BLaER1 (cell line): Measurements from ENCODE around the gene MAP3K5.
"Not testable (repeated sequence)": the region's sequence is repeated elsewhere in the genome, so short reads cannot be mapped to it uniquely, and the experiment has no call there.

Source experiments
- H3K27ac ChIP-seq: shearing (Covaris generic); formaldehyde crosslinking; 2 replicates; pipeline ENCODE4 v1.8.1; 2022
- H3K27me3 ChIP-seq: shearing (Covaris generic); formaldehyde crosslinking; 2 replicates; pipeline ENCODE4 v1.8.1; 2022
- H3K36me3 ChIP-seq: shearing (Covaris generic); formaldehyde crosslinking; 2 replicates; pipeline ENCODE4 v1.8.1; 2022
- H3K4me1 ChIP-seq: shearing (Covaris generic); formaldehyde crosslinking; 2 replicates; pipeline ENCODE4 v1.8.1; 2022
- H3K4me2 ChIP-seq: shearing (Covaris generic); formaldehyde crosslinking; 2 replicates; pipeline ENCODE4 v1.8.1; 2022
- H3K4me3 ChIP-seq: shearing (Covaris generic); formaldehyde crosslinking; 2 replicates; pipeline ENCODE4 v1.8.1; 2022
- H3K9ac ChIP-seq: shearing (Covaris generic); formaldehyde crosslinking; 2 replicates; pipeline ENCODE4 v1.8.1; 2022
- H3K9me3 ChIP-seq: shearing (Covaris generic); formaldehyde crosslinking; 2 replicates; pipeline ENCODE4 v1.8.1; 2022
- H4K20me1 ChIP-seq: shearing (Covaris generic); formaldehyde crosslinking; 2 replicates; pipeline ENCODE4 v1.8.1; 2022
- Cebpa-rat ChIP-seq: shearing (Covaris generic); IDR thresholded peaks from 2 replicates; pipeline ENCODE4 v1.8.1; 2022

MAP3K5 gene

DNA sequence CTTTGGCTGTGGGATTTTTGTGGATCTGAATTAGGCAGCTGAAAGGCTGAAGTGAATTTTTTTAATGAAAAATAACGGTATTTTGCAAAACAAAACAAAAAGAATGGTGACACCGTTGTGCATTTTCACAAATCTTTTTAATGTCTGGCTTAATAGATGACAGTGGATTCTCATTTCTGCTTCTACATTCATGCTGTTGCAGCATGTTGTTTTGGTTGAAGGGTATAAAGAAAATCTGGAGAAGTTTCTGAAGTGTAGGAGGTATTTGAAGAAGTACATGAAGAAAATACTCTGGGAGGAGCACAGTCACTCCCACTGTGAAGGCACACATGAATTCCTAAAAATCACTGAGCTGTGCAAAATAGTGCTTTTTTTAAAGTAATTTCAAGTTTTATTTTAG is 3.1 kb upstream of the MAP3K5 start:
- Histone ChIP-seq H3K4me1 (peaks cover 20% of the 10 kb centered on the region), H3K27me3 (no peaks in the 10 kb centered on the region), H3K36me3 (no peaks in the 10 kb centered on the region), H3K27ac (no peak overlapping the region), H3K4me2 (no peak overlapping the region), H3K4me3 (no peak overlapping the region), H4K20me1 (no peaks in the 10 kb centered on the region), H3K9me3 (peaks cover 3% of the 10 kb centered on the region; the same call in 1 of the 2 replicates), H3K9ac (no peak overlapping the region)
- no peak for TF ChIP-seq Cebpa-rat

DNA sequence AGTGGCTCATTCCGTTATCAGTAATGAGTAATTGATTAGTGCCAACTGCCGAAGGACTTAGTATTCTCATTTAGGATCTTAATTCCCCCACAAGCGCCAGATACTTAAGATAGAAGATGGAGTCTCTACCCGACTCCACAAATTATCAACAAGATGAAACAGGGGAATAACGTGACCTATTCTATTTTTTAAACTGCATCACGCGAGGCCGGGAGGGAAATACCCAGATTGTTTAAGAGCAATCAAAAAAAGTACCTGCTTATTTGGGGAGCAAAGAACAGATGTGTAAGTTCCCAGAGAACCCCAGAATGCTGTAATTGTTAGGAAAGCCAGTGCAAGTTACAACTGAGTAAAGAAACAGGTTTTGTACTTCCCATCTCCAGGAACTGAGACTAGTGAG is 1.1 kb upstream of the MAP3K5 start:
- Histone ChIP-seq H3K4me1 (peaks cover 27% of the 10 kb centered on the region), H3K27ac (0 out of 2 replicates have a peak overlapping the region, but pooled peaks have one; percentile 89), H3K4me3 (peak overlapping the region; percentile 79), H3K27me3 (no peaks in the 10 kb centered on the region), H3K9me3 (peaks cover 7% of the 10 kb centered on the region; the same call in 1 of the 2 replicates), H3K36me3 (0 out of 2 replicates have a peak, but pooled peaks cover 8% of the 10 kb centered on the region), H3K9ac (peak overlapping the region; percentile 88), H4K20me1 (no peaks in the 10 kb centered on the region), H3K4me2 (peak overlapping the region; percentile 95)
- no peak for TF ChIP-seq Cebpa-rat

GRCh38 chr6:136792095-136792409 is 225 bp downstream of the MAP3K5 start:
- H3K27me3 ChIP-seq = no peaks in the 10 kb centered on the region
- H3K36me3 ChIP-seq = 0 out of 2 replicates have a peak, but pooled peaks cover 8% of the 10 kb centered on the region
- peak overlapping the region; percentile 95 for H3K4me2 ChIP-seq
- peak overlapping the region; percentile 89 for H3K27ac ChIP-seq
- no peaks in the 10 kb centered on the region for H4K20me1 ChIP-seq
- H3K4me1 ChIP-seq = peaks cover 27% of the 10 kb centered on the region
- peak overlapping the region; percentile 88 for H3K9ac ChIP-seq
- H3K9me3 ChIP-seq = 0 out of 2 replicates have a peak, but pooled peaks cover 5% of the 10 kb centered on the region
- H3K4me3 ChIP-seq = peak overlapping the region; percentile 79
- TF ChIP-seq Cebpa-rat = no peak

DNA sequence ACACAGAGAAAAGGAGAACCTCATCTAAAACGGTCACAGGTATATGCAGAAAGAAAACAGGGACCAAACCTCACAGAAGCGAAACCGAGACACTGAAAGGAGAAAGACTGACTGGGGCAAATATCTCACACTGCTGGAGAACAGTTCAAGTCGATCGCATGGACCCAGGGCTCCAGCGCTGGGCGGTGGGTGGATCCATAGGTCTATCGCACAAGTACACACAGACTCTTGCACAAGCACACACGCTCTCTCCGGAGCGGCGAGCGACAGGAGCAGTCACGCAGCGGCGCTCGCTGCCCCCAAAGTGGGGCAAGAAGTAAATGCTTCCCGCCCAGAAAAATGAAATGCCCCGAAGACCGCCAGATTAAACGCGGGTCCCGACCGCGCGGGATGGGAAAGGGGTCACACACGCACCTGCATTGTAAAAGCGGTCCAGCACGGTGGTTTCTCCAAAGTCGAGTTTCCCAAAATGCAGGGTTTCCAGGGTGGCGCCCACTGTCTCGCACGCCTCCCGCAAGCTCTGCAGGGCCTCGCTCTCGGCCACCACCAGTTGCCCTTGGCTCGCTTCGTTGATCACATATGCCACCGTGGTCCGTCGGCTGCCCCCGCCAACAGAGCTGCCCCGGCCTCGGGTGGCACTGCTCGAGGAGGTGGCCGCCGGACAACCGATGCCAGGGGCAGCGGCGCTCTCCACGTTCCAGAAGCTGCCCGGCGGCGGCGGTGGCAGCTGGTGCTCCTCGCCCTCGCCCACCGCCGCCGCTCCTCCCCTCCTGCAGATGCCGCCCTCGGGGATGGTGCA is 782 bp downstream of the MAP3K5 start:
- peak overlapping the region; percentile 88 for H3K9ac ChIP-seq
- peaks cover 27% of the 10 kb centered on the region for H3K4me1 ChIP-seq
- no peaks in the 10 kb centered on the region for H4K20me1 ChIP-seq
- peak overlapping the region; percentile 95 for H3K4me2 ChIP-seq
- 0 out of 2 replicates have a peak, but pooled peaks cover 8% of the 10 kb centered on the region for H3K36me3 ChIP-seq
- peak overlapping the region; percentile 79 for H3K4me3 ChIP-seq
- peak overlapping the region; percentile 89 for H3K27ac ChIP-seq
- TF ChIP-seq Cebpa-rat = no peak; the same call in 1 of the 2 replicates
- H3K9me3 ChIP-seq = 0 out of 2 replicates have a peak, but pooled peaks cover 5% of the 10 kb centered on the region
- H3K27me3 ChIP-seq = no peaks in the 10 kb centered on the region

DNA sequence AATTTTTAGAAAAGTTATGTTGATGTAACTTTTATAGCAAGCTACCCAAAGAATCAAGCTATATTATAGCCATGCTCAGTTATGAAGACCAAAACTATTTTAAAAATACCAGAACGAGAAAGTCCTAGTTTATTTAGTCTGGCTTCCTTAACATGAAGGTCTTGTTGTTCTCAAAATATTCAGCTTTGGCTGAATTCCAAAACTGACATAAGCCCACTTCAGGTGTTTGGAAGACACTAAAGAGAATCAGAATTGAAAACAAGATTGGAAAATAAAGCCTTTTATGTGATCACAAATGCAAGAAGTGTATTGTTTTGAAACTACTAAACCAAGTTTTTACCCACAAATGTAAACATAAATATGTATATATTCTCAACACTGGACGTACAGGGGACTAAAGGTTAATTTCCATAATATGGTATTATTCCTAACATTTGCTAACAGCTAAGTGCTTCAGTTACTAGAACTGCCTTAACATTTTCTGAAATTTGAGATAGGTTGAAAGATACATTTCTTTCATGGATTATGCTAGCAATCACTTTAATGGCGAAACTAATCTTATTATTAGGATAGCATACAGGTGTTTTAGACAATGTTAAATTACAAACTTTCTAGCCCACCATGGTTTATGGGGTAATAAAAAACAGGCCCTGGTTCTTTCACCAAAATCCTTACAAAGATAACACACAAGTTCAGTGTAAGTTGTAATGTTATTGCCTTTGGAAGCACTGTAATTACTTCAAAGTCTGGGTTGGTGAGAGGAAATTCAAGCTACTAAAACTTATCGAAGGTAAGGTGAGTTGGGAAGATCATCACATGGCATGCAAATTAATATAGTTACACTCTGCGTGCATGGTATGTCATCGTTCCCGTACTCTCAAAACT is 1.6 kb downstream of the MAP3K5 start:
- Histone ChIP-seq H3K27me3 (no peaks in the 10 kb centered on the region), H4K20me1 (no peaks in the 10 kb centered on the region), H3K9ac (peak overlapping the region; percentile 88), H3K4me3 (peak overlapping the region; percentile 79), H3K36me3 (0 out of 2 replicates have a peak, but pooled peaks cover 8% of the 10 kb centered on the region), H3K9me3 (0 out of 2 replicates have a peak, but pooled peaks cover 5% of the 10 kb centered on the region), H3K4me2 (peak overlapping the region; percentile 95), H3K4me1 (peaks cover 36% of the 10 kb centered on the region), H3K27ac (no peak overlapping the region)
- no peak for TF ChIP-seq Cebpa-rat

GRCh38 chr6:136789440-136789839 is 2.8 kb downstream of the MAP3K5 start:
- not testable (repeated sequence) for H3K9me3 ChIP-seq, H3K9ac ChIP-seq, H3K36me3 ChIP-seq, H3K27ac ChIP-seq, H4K20me1 ChIP-seq, H3K4me3 ChIP-seq, H3K27me3 ChIP-seq
- Histone ChIP-seq H3K4me1 (peaks cover 48% of the 10 kb centered on the region), H3K4me2 (peak overlapping the region; percentile 95)

- peaks cover 53% of the 10 kb centered on the region for H3K4me1 ChIP-seq
- no peak overlapping the region for H3K9ac ChIP-seq
- H3K27me3 ChIP-seq = no peaks in the 10 kb centered on the region
- no peak overlapping the region for H3K27ac ChIP-seq
- H4K20me1 ChIP-seq = no peaks in the 10 kb centered on the region
- no peak for TF ChIP-seq Cebpa-rat
- H3K4me3 ChIP-seq = no peak overlapping the region
- no peak overlapping the region for H3K4me2 ChIP-seq
- H3K9me3 ChIP-seq = 0 out of 2 replicates have a peak, but pooled peaks cover 5% of the 10 kb centered on the region
- 0 out of 2 replicates have a peak, but pooled peaks cover 8% of the 10 kb centered on the region for H3K36me3 ChIP-seq
Measured at GRCh38 chr6:136788069-136788902, 4.0 kb downstream of the MAP3K5 start.

- H3K4me3 ChIP-seq = no peak overlapping the region
- H3K9me3 ChIP-seq = 0 out of 2 replicates have a peak, but pooled peaks cover 5% of the 10 kb centered on the region
- no peak overlapping the region for H3K27ac ChIP-seq
- peaks cover 57% of the 10 kb centered on the region for H3K4me1 ChIP-seq
- H4K20me1 ChIP-seq = no peaks in the 10 kb centered on the region
- 0 out of 2 replicates have a peak, but pooled peaks cover 8% of the 10 kb centered on the region for H3K36me3 ChIP-seq
- no peak overlapping the region for H3K4me2 ChIP-seq
- no peak for TF ChIP-seq Cebpa-rat
- no peaks in the 10 kb centered on the region for H3K27me3 ChIP-seq
- H3K9ac ChIP-seq = no peak overlapping the region
Measured at GRCh38 chr6:136787726-136788068, 4.6 kb downstream of the MAP3K5 start.

DNA sequence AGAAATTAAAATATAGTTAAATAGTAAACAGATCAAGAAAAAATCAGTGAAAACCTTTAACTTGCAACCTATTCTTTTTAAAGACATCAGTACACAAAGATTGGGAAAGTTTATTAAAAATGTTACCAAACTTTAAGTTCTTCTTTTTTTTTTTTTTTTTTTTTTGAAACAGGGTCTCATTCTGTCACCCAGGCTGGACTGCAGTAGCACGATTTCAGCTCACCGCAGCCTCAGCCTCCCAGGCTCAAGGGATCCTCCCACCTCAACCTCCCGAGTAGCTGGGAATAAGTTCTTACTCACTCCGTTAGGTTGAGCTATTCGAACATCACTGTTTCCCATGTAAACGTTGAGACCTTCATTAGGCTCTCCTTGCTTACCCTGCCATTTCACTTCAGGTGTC is 5.6 kb downstream of the MAP3K5 start:
- no peak overlapping the region for H3K27ac ChIP-seq
- H3K9me3 ChIP-seq = 0 out of 2 replicates have a peak, but pooled peaks cover 5% of the 10 kb centered on the region
- peaks cover 67% of the 10 kb centered on the region for H3K4me1 ChIP-seq
- H3K36me3 ChIP-seq = 0 out of 2 replicates have a peak, but pooled peaks cover 8% of the 10 kb centered on the region
- H3K4me2 ChIP-seq = no peak overlapping the region
- no peaks in the 10 kb centered on the region for H3K27me3 ChIP-seq
- no peak for TF ChIP-seq Cebpa-rat
- H4K20me1 ChIP-seq = no peaks in the 10 kb centered on the region
- H3K4me3 ChIP-seq = no peak overlapping the region
- H3K9ac ChIP-seq = no peak overlapping the region
